Parathyroid adenoma (tissue), 2 donors: ENCODE measurements around the gene PTTG1.

ENCODE experiments used
- H2AFZ ChIP-seq: fragments of 300-600 bp; sonication (generic); one replicate; pipeline ENCODE4 v1.7.0; 2017; ENCODE audit warnings: antibody characterized with exemption, mild to moderate bottlenecking
- H3K27ac ChIP-seq: fragments of 300-600 bp; sonication (generic); one replicate; pipeline ENCODE4 v1.7.0; 2017
- H3K27me3 ChIP-seq: fragments of 300-600 bp; sonication (generic); one replicate; pipeline ENCODE4 v1.7.0; 2017; ENCODE audit warnings: low read length; ENCODE audit not compliant: control insufficient read depth, insufficient read depth
- H3K36me3 ChIP-seq: fragments of 300-600 bp; sonication (generic); one replicate; pipeline ENCODE4 v1.7.0; 2017; ENCODE audit warnings: low read length; ENCODE audit not compliant: control insufficient read depth, insufficient read depth
- H3K4me1 ChIP-seq: fragments of 300-600 bp; sonication (generic); one replicate; pipeline ENCODE4 v1.7.0; 2017; ENCODE audit warnings: control low read depth
- H3K4me2 ChIP-seq: fragments of 300-600 bp; sonication (generic); one replicate; pipeline ENCODE4 v1.7.0; 2017; ENCODE audit warnings: low read length
- H3K4me3 ChIP-seq: fragments of 300-600 bp; sonication (generic); one replicate; pipeline ENCODE4 v1.7.0; 2017; ENCODE audit warnings: low read depth, low read length
- H3K79me2 ChIP-seq: fragments of 300-600 bp; sonication (generic); one replicate; pipeline ENCODE4 v1.7.0; 2017; ENCODE audit warnings: control low read depth
- H3K9ac ChIP-seq: fragments of 300-600 bp; sonication (generic); one replicate; pipeline ENCODE4 v1.7.0; 2017; ENCODE audit warnings: mild to moderate bottlenecking
- H3K9me3 ChIP-seq: fragments of 300-600 bp; sonication (generic); one replicate; pipeline ENCODE4 v1.7.0; 2017; ENCODE audit warnings: low read length; ENCODE audit not compliant: control insufficient read depth
- TF ChIP-seq, protein P1 (sequence below): fragments of 300-600 bp; sonication (generic); IDR thresholded peaks from one replicate; pipeline ENCODE4 v1.7.0; 2017; ENCODE audit warnings: antibody characterized with exemption, mild to moderate bottlenecking
- donor health status: primary hyperparathyroidism.

Gene PTTG1

DNA sequence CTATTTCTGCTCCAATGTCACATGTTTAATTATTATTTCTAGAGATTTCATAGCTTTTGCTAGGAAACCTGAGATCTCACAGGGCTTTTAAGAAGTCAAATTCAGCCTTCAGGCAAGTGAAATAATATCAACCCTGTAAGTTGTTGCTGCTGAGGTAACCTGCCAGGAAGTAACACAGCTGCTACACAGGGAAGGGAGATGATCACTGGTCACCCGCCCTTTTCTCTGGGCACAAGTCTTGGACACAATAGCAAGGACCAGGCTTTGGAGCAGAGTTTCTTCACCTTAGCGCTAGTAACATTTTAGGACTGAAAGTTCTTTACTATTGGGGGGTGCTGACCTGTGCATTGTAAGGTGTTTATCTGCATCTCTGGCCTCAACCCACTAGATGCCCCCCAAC lies 50.1 kb downstream of the PTTG1 start:
- H3K4me2 ChIP-seq = no peak overlapping the region
- H3K4me1 ChIP-seq = no peaks in the 10 kb centered on the region
- H3K9me3 ChIP-seq = no peaks in the 10 kb centered on the region
- TF ChIP-seq, protein P1, sequence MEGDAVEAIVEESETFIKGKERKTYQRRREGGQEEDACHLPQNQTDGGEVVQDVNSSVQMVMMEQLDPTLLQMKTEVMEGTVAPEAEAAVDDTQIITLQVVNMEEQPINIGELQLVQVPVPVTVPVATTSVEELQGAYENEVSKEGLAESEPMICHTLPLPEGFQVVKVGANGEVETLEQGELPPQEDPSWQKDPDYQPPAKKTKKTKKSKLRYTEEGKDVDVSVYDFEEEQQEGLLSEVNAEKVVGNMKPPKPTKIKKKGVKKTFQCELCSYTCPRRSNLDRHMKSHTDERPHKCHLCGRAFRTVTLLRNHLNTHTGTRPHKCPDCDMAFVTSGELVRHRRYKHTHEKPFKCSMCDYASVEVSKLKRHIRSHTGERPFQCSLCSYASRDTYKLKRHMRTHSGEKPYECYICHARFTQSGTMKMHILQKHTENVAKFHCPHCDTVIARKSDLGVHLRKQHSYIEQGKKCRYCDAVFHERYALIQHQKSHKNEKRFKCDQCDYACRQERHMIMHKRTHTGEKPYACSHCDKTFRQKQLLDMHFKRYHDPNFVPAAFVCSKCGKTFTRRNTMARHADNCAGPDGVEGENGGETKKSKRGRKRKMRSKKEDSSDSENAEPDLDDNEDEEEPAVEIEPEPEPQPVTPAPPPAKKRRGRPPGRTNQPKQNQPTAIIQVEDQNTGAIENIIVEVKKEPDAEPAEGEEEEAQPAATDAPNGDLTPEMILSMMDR = no peak
- H3K27ac ChIP-seq = no peak overlapping the region
- no peaks in the 10 kb centered on the region for H3K27me3 ChIP-seq
- H2AFZ ChIP-seq = no peak overlapping the region
- H3K9ac ChIP-seq = no peak overlapping the region
- H3K79me2 ChIP-seq = no peaks in the 10 kb centered on the region
- H3K4me3 ChIP-seq = no peak overlapping the region
- H3K36me3 ChIP-seq = no peaks in the 10 kb centered on the region

DNA sequence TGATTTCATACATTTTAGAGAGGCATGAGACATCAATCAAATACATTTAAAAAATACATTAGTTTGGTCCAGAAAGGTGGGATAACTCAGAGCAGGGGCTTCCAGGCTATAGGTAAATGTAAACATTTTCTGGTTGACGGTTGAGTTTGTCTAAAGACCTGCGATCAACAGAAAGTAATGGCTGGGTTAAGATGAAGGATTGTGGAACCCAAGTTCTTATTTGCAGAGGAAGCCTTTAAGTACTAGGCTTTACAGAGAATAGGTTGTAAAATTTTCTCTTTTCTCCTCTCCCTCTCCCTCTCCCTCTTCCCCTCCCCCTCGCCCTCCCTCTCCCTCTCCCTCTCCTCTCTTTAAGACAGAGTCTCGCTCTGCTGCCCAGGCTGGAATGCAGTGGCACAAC lies 50.8 kb downstream of the PTTG1 start:
- H3K9me3 ChIP-seq = no peaks in the 10 kb centered on the region
- H3K4me1 ChIP-seq = no peaks in the 10 kb centered on the region
- no peak overlapping the region for H3K4me3 ChIP-seq
- no peaks in the 10 kb centered on the region for H3K79me2 ChIP-seq
- H3K36me3 ChIP-seq = no peaks in the 10 kb centered on the region
- TF ChIP-seq, protein P1 = no peak
- H3K4me2 ChIP-seq = no peak overlapping the region
- H3K27ac ChIP-seq = no peak overlapping the region
- no peak overlapping the region for H2AFZ ChIP-seq
- H3K27me3 ChIP-seq = no peaks in the 10 kb centered on the region
- H3K9ac ChIP-seq = no peak overlapping the region

DNA sequence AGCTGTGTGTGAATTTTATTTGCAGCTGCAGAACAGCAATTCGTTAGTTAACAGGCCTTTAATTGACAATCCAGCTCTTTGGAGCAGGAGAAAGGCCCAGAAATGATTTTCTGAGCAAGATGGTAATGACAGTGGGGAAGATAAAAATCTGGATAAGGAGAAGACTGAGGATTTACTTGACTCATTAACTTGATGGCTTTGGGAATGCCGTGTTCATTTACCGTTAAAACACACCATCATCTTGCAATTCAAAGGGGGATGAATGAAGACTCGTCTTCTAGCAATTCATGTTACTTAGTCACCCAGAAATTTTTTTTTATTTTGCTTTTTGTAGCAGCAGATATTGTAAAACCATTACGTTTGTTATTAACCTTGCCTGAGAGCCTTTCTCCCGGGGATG lies 52.0 kb downstream of the PTTG1 start:
- H3K79me2 ChIP-seq = no peaks in the 10 kb centered on the region

GRCh38 chr5:160474084-160474483 lies 52.4 kb downstream of the PTTG1 start:
- no peak overlapping the region for H3K27ac ChIP-seq
- TF ChIP-seq, protein P1 = no peak

More for the DNA sequence above, 52.0 kb downstream of the PTTG1 start:
- H3K9ac ChIP-seq = no peak overlapping the region
- no peaks in the 10 kb centered on the region for H3K27me3 ChIP-seq
- no peak overlapping the region for H2AFZ ChIP-seq
- no peaks in the 10 kb centered on the region for H3K4me1 ChIP-seq
- no peaks in the 10 kb centered on the region for H3K36me3 ChIP-seq
- no peak overlapping the region for H3K27ac ChIP-seq
- H3K4me2 ChIP-seq = no peak overlapping the region
- TF ChIP-seq, protein P1 = no peak
- no peaks in the 10 kb centered on the region for H3K9me3 ChIP-seq
- H3K4me3 ChIP-seq = no peak overlapping the region

GRCh38 chr5:160475864-160476438 lies 54.3 kb downstream of the PTTG1 start:
- TF ChIP-seq, protein P1 = no peak
- no peaks in the 10 kb centered on the region for H3K9me3 ChIP-seq
- no peak overlapping the region for H3K9ac ChIP-seq
- H2AFZ ChIP-seq = no peak overlapping the region
- H3K27ac ChIP-seq = no peak overlapping the region
- H3K4me3 ChIP-seq = no peak overlapping the region
- no peaks in the 10 kb centered on the region for H3K4me1 ChIP-seq
- H3K27me3 ChIP-seq = no peaks in the 10 kb centered on the region
- H3K36me3 ChIP-seq = no peaks in the 10 kb centered on the region
- H3K79me2 ChIP-seq = no peaks in the 10 kb centered on the region
- no peak overlapping the region for H3K4me2 ChIP-seq

More at GRCh38 chr5:160474084-160474483, 52.4 kb downstream of the PTTG1 start:
- H3K36me3 ChIP-seq = no peaks in the 10 kb centered on the region
- H3K9ac ChIP-seq = no peak overlapping the region
- H3K79me2 ChIP-seq = no peaks in the 10 kb centered on the region
- H2AFZ ChIP-seq = no peak overlapping the region
- no peaks in the 10 kb centered on the region for H3K9me3 ChIP-seq
- H3K4me2 ChIP-seq = no peak overlapping the region
- H3K4me3 ChIP-seq = no peak overlapping the region
- no peaks in the 10 kb centered on the region for H3K27me3 ChIP-seq
- H3K4me1 ChIP-seq = no peaks in the 10 kb centered on the region
